ENCODE data around the gene MINK1.

Gene MINK1

DNA sequence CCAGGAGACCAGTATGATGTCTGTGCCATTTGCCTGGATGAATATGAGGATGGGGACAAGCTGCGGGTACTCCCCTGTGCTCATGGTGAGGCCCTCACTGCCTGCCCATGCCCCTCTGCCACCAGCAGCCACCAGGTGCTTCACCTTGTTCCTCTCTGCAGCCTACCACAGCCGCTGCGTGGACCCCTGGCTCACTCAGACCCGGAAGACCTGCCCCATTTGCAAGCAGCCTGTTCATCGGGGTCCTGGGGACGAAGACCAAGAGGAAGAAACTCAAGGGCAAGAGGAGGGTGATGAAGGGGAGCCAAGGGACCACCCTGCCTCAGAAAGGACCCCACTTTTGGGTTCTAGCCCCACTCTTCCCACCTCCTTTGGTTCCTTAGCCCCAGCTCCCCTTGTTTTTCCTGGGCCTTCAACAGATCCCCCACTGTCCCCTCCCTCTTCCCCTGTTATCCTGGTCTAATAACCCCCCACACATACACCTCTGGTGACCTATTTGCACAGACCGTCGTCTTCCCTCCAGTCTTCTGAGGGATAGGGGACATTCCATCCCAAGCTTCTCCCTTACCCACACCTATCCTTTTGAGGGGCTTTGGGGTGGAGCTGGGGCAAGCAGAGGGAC is 111.5 kb downstream of the MINK1 start:
- in situ Hi-C loops (cut with MboI; ENCODE audit: low sequenced_read_pairs), result no loop called here

GRCh38 chr17:4945176-4945943 is 112.2 kb downstream of the MINK1 start:
- in situ Hi-C loops (cut with MboI; ENCODE audit: low sequenced_read_pairs), result no loop called here

DNA sequence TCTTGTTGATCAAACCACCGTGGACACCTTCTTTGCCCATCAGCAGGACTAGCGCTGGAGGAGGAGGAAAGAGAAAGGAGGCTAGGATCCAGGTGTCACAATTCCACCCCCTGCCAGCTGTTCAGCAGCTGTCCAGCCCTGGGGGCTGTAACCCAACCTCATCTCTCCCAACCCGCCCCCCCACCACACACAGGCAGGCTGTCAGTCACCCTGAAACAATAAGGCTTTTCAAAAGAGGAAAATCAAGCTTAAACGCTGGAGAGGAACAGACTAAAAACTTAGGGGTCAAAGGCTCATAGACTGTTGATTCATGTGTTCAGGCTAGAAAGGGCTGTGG is 112.8 kb downstream of the MINK1 start:
- in situ Hi-C loops (cut with MboI; ENCODE audit: low sequenced_read_pairs), result no loop called here

DNA sequence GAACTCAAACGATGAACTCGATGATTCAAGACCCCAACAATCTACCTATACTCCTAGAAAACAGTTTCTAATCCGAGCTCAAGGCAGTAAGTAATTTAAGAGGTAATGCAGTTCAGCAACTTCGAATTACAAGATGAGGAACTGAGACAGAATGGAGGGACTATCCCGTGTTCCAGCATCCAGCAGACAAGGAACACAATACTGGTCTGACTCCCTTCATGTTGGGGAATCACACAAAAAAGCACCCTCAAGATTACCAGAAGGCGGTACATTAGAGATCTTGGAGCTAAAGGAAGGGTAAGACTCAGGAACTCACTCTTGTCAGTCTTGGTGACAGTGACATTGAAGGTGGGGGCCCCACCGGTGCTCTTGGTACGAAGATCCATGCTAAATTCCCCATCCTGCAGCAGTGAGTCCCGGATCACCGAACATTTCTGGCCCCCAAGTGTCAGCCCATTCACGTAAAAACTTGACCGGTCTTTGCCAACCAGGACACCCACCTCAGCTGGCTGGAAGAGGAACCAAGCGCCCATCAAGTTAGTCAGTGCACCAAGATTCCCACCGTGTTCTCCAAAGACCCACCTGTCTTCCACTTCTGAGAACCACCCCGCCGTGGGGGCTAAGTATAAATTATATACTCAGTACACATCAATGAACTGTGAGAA is 113.3 kb downstream of the MINK1 start:
- in situ Hi-C loops (cut with MboI; ENCODE audit: low sequenced_read_pairs), result no loop called here

DNA sequence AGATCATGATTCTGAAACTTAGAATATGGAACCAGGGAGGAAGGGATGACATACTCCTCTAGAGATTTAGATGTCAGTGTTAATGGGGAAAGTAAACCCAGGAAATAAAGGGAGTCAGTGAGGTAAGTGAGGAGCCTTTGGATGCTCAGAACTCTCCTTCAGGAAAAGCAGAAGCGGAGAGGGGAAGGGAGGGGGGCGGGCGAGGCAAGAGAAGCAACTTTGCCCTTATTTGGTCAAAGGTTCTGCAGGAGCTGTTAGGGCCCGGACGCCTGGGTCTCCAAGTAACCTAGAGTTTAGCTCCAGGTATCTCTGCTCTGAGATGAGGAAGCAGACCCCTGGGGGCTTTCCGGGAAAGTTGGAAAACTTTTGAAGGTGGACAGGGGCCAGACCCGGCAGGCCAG is 113.9 kb downstream of the MINK1 start:
- in situ Hi-C loops (cut with MboI; ENCODE audit: low sequenced_read_pairs), result no loop called here
